Measurements from ENCODE around the gene ALOX15.

DNA sequence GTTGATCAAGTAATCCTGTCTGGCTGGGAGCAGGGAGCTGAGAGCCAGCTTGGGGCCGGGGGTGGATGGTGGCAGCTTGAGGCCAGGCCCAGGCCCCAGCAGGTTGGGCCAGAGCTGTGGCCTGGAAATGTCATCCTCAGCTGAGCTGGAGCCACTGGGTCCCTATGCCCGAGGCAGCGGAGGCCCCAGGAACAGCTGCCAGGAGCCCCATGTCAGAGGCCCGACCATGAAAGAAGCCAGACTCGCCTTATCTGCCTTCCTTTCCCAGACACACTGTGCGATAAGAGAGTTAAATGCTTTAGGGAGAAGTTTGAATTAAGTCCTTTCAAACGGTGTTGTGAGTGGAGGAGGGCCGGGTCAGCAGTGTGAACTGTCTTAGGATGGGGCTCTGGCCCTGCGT is 53.7 kb downstream of the ALOX15 start:
- TF ChIP-seq POLR2A (IDR thresholded peaks at IDR 0.05) = no peak
- TF ChIP-seq, protein P1, sequence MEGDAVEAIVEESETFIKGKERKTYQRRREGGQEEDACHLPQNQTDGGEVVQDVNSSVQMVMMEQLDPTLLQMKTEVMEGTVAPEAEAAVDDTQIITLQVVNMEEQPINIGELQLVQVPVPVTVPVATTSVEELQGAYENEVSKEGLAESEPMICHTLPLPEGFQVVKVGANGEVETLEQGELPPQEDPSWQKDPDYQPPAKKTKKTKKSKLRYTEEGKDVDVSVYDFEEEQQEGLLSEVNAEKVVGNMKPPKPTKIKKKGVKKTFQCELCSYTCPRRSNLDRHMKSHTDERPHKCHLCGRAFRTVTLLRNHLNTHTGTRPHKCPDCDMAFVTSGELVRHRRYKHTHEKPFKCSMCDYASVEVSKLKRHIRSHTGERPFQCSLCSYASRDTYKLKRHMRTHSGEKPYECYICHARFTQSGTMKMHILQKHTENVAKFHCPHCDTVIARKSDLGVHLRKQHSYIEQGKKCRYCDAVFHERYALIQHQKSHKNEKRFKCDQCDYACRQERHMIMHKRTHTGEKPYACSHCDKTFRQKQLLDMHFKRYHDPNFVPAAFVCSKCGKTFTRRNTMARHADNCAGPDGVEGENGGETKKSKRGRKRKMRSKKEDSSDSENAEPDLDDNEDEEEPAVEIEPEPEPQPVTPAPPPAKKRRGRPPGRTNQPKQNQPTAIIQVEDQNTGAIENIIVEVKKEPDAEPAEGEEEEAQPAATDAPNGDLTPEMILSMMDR (IDR thresholded peaks at IDR 0.05) = no peak
